Loucy (cell line): ENCODE measurements around the gene SLC22A23.

Experiments used
- CTCF ChIP-seq: fragments of 200-600 bp; sonication (generic); conservative IDR thresholded peaks from 2 replicates; pipeline ENCODE4 v1.5.1; 2014; ENCODE audit warnings: mild to moderate bottlenecking, antibody characterized with exemption, low read length
- EZH2phosphoT487 ChIP-seq: fragments of 200-600 bp; IDR thresholded peaks from 2 replicates; pipeline ENCODE4 v1.6.1; 2018; ENCODE audit warnings: antibody characterized with exemption, mild to moderate bottlenecking, moderate library complexity, borderline replicate concordance

DNA sequence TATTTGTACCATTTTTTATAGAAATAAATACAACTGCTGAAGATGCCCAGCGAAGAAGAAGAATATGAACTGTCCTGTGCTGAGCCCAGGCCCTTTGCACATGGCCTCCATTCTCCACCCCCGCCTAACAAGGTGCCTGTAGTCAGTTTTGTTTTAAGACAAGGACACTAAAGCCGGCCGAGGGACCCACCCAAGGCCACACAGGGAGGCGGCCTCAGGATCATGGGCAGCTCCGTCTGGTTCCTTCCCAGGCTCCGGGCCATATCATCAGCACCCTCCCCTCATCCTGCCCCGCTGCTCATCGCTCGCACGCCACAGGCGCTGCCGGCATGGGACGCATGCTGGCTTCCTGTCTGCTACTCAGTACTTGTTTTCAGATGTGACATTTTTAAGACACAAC is 176.8 kb downstream of the SLC22A23 start:
- TF ChIP-seq EZH2phosphoT487 (no peak), CTCF (no peak)
